Activated CD8-positive, alpha-beta memory T cell treated with anti-CD3 and anti-CD28 coated beads for 24 hours (primary cell): Measurements from ENCODE around the gene FBXO5.
"Not testable (repeated sequence)": the region's sequence is repeated elsewhere in the genome, so short reads cannot be mapped to it uniquely, and the experiment has no call there.

Experiments
- DNase-seq: peaks from one replicate; pipeline ENCODE4 v3.0.0-alpha.2; 2020

The FBXO5 gene

DNA sequence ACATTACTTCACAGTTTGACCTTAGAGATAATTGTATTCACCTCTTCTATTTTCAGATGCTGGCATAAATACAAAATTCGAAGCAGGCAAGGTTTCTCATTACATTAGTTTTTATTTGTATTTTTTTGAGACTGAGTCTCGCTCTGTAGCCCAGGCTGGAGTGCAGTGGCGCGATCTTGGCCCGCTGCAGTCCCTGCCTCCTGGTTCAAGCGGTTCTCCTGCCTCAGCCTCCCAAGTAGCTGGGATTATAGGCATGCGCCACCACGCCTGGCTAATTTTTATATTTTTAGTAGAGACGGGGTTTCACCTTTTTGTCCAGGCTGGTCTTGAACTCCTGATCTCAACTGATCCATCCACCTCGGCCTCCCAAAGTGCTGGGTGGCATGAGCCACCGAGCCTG lies 2.5 kb upstream of the FBXO5 start:
- DNase-seq, result not testable (repeated sequence)

DNA sequence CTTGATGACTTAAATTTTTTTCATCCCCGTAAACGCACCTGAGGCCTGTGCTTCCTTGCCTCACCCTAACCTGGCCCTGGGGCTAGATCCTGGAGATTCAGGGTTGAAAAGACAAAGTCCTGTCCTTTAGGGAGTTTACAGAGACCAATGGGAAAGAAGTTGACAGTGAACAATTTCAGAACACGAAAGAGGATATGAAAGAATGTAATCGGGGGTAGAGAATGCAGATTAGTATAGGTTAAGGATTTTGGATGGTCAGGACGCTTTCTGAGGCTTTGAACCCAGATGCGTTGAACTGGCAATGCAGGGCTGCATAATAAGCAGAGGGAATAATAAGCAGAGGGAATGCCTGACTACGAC lies 1.7 kb upstream of the FBXO5 start:
- no peak for DNase-seq

DNA sequence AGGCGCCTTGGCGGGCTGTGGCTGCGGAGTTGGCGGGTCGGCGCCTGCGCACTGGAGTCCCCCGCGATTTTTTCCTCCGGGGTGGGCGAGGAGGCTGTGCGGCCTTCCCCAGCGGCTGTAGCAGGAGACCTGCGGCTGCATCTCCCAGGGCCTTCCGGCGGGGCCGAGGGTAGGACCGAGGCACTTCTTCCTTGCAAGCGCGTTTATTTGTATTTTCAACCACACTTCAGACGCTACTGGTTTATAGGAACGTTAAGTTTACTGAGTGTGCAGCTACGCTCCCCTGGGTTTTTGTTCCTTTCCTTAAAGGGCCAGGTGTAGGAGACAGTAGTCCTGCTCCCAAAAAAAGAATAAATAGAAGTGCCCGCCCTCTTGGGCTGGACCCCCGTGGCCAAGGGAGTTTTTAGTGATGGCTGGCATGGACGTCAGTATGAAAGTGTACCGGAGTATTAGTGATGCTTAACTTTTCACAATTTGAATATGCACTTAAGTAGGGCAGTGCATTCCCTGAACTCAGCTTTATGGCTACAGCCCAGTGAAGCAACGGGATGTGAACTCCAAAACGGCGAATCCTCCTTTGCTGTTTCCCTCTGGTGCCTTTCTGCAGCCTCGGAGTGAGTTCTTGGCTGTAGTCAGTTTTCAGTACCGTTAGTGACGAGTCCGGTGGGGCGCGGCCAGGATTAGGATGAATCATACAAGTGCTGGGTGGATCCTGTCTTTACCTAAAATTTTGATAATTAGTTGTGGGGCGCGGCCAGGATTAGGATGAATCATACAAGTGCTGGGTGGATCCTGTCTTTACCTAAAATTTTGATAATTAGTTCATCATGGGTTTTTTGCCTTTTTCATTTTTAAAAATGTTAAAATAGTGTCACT lies 1.0 kb upstream of the FBXO5 start:
- DNase-seq, result peak; percentile 86

DNA sequence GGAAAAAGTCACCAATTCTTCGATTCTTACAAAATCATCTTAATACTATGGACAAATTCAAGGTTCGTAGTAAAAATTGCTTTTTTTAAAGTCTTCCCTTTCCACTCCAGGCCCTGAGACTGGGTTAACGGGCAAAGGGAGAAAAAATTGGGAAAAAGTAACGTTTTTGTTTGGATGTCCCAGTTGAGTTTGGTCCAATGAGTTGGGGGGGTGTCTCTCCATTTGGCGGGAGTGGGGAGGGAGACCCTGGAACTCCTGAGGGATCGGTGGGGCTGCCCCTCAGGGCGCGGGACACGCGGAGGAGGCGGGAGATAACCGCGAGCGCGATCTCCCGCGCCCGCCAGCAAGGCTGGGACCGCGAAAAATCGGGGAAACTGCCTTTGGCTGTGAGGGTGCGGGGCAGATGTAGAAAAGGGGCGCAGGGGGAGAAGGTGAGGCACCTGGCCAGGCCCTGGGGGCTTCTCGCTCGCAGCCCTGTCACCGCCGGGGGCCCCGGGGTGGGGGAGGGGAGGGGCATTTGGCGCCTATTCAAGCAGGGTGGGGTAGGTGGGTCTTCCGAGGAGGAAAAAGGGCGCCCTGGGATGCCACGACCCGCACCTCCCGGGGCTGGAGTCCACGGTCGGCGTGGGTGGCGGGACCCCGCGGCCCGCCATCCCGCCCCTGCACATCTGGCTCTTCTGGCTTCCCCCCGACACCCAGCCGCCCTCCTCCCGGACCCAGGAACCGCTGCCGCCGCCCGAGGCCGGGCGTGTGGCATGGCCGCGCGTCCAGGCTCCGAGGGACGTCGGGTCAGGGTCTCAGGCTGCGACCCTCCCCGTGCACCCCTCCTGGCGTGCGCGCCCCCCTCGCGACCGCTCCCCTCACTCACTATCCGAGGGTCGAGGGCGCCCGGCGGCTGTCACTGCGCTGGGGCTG lies 595 bp downstream of the FBXO5 start:
- no peak for DNase-seq

DNA sequence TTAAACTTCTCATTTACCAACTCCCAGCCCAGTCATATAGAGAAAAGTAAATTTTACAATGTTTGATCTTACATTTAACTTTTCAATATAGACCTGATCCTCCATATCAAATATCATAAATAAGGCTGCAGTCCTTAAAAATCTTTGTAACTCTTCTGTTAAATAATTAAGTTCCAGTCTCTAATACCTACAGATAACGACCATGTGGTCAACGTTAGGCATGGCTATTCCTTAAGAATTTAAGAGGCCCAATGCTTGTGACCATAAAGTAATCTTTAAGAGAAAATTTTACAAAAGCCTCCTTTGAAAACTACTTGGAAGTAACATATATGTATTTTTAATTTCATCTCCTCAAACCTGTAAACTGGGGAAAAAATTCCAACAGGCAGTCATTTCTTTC lies 1.6 kb downstream of the FBXO5 start:
- no peak for DNase-seq

DNA sequence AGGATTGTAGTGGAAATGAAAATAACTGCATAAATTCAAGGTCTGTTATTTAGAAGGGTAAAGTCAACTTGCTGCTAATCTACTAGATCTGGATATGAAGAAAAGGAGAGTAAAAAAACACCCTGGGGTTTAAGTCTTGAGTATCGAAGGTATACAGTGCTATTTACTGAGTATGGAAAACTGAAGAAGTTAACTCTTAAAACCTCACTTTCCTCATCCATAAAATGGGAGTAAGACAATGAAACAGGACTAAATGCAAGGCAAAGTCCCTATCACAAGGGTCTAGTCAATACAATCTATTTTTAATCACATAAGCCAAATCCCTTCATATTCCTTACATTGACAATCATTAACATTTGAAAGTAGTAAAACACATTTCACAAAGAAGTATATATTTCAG lies 2.2 kb downstream of the FBXO5 start:
- no peak for DNase-seq

DNA sequence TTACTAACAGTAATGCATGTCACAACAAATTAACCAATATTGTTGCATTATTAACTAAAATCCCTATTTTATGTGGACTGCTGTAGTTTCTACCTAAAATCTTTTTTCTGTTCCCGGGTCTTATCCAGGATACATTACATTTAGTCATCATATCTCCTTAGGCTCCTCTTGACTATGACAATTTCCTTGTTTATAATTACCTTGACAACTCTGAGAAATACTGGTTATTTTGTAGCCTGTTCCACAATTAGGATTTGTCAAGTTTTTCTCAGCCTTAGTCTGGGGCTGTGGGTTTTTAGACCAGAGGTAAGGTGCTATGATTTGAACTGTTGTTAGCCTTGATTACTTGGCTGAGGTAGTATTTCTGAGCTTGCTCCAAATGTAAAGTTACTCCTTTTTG lies 3.7 kb downstream of the FBXO5 start:
- DNase-seq, result no peak

DNA sequence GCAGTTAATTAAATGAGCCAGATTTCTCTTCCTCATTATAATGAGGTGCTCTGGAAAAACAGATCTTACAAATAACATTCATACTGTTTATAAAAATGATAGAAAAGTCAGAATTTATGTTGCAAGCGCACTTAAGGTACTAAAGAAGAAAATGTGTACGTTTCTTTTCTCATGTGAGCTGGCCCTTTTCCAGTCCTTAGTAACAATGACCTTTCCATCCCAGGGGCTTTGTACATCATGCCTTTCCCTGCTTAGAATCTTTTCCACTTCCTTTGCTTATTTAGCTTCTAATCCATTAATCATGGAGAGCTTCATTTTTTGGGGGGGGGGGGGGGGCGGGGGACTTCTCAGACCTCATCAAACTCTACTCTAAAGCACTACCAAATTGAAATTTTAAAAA lies 4.8 kb downstream of the FBXO5 start:
- no peak for DNase-seq

DNA sequence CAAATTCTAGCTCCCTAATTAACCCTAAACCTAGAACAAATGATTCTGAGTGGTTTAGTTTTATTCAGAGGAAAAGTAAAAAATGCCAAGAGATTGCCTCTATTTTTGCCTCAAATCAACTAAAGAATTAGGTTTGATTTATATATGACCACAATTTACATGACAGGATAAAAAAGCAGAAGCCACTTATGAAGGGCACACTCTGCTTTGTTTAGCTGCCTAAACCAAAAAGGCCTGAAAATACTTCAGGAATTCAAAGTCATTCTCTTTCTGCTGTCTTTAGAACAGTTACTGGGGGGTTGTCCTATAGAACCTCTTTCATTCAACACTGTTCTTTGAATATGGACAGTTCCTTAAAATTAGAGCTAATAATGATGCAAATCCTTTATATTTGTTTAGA lies 5.3 kb downstream of the FBXO5 start:
- DNase-seq, result no peak

DNA sequence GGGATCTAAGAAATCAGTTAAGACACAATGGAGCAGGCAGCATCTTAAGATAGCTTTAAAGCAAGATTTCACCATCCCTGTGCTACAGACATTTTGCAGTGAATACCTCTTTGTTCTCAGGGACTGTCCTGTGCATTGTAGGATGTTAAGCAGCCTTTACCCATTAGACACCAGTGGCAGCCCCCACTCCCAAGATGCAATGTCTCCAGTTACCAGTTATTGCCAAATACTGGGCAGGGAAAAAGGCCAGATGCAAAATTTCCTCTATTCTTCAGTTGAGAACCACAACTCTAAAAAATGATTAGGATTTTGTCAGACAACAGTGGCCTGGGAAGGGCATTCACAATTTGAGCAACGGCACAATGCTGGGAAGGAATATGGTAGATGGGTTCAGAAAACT lies 6.1 kb downstream of the FBXO5 start:
- no peak for DNase-seq

DNA sequence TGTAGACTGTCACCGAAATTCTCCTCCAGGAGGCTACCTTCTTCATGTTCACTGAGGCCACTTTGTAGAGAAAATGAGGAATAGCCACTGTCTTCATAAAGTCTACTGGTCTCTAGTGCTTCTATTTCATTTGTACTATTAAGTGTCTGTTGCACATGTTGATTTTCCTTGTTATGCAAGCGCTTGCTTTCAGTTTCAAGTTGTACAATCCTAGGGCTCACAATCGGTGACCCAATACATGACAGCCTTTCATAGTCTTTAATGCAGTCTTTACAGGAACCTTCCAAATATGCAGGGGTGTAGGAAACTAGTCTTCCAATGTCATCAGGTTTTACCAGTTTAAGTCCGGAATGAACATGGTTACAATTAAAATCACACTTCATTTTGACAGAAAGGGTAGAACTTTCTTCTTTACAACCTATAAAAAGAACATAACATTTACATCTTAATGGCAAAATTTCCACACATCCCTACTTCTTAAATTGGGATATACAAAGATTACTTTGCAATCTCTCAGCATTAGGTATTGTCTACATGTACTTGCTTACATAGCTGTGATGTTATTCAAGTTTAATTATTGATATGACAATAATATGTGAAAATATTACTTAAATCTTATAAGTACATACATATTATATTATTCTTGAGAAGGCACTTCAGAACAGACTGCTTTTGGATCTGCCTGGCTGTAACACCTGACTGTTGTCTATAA lies 7.5 kb downstream of the FBXO5 start:
- DNase-seq, result no peak

DNA sequence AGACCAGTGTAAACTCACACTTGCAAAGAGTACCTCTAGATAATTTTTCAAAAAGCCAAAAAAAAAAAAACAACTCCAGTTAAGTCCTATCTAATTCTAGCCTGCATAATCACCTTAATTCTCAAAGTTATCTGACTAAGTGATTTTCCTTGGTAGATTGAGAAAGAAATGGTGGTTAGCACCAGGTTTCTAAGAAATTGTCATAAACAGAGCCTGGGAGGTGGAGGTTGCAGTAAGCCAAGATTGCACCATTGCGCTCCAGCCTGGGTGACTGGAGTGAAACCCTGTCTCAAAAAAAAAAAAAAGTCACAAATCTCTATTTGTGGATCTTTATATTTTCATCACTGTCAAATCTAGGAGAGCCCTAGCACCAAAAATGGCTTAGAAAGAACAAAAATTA lies 8.9 kb downstream of the FBXO5 start:
- DNase-seq, result no peak

DNA sequence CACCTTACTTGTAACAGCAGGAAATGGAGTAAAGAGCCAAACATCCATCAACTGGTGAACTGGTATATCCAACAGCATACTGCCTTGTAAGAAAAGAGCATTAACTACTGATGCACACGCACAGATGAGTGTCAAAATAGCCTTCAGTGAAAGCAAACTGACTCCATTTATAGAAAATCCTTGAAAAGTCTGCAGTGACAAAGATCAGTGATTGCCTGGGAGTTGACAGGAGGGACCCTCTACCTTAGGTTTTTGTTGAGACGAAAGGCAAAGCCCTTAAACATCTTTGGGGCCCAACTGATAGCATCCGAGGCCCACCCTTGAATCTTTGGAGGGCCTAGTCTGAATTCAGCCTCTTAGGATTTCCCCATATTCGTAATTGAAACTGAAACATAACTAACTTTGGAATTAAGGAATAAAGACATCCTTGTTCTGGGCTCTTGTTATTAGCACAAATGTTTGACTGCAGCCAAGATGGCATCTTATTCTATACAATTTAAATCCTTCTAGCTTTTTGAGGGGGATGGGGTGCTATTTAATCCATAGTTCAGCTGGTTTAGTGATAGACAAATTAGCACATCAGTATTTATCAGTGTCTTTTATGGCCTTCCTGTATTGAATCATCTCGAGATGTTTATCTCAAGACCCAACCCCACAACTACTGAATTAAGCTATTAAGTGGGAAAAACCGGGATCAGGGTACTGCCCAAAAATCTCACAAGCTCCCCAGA lies 13.0 kb downstream of the FBXO5 start:
- DNase-seq, result no peak

DNA sequence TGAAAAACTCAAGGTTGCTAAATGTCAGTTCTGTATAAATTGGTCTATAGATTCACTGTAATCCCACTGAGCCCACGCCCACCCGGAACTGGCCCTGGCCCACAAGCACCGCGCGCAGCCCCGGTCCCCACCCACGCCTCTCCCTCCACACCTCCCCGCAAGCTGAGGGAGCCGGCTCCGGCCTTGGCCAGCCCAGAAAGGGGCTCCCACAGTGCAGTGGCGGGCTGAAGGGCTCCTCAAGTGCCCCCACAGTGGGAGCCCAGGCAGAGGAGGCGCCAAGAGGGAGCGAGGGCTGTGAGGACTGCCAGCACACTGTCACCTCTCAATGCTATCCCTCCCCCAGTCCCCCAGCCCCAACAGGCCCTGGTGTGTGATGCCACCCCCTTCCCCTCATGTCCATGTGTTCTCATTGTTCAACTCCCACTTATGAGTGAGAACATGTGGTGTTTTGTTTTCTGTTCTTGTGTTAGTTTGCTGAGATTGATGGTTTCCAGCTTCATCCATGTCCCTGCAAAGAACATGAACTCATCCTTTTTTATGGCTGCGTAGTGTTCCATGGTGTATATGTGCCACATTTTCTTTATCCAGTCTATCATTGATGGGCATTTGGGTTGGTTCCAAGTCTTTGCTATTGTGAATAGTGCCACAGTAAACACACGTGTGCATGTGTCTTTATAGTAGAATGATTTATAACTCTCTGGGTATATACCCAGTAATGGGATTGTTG lies 16.5 kb downstream of the FBXO5 start:
- DNase-seq, result not testable (repeated sequence)

DNA sequence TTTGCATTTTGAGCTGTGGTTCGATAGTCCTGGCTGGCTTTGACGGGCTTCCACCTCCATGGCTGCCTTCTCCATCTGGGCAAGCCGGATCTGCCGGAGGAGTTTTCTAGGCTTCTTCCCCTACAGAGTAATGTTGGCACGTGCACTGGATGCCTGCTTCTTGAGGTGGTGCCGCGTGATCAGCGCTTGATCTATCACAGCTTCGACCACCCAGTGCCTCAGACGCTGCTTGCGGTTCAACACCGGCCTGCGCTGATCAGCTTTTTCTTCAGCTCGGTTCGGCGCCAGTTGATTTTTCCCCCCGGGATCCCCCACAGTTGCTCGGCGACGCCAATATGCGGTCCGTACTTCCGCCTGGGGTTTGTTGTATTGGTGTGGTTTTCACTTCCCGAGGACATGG lies 23.5 kb downstream of the FBXO5 start:
- DNase-seq, result no peak

DNA sequence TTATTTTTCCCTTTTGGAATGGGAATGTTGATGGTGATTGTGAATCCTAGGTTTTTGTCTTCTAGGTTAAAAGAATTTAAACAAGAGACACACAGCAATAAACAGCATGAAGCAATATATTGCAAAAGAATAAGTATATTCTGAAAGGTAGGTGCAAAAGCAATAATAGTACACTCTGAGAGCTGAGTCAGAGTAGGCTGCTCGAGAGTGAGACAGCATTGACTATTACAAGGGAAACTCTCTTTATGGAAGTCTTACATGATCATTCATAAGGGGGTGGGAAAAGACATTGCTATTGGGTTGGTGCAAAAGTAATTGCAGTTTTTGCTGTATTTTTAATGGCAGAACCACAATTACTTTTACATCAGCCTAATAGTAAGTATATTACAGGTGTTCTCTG lies 25.0 kb downstream of the FBXO5 start:
- DNase-seq, result no peak

DNA sequence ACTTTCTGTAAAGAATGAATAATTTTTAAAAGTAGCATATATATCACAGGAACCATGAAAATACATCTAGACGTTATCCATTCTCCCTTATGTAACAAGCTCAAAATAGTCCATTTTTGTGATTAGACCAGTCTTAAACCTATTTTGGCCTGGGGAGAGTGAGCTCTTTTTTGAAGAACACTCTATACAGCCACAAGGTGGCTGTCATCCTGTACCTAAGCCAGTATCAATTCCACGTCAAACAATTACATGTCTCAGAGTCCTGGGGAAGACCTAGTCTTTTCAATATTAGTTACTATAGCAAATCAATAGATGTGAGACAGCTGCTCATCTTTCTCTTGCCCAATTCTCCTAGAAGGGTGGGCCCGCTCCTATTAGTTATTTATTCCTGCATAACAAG lies 28.4 kb downstream of the FBXO5 start:
- DNase-seq, result no peak

DNA sequence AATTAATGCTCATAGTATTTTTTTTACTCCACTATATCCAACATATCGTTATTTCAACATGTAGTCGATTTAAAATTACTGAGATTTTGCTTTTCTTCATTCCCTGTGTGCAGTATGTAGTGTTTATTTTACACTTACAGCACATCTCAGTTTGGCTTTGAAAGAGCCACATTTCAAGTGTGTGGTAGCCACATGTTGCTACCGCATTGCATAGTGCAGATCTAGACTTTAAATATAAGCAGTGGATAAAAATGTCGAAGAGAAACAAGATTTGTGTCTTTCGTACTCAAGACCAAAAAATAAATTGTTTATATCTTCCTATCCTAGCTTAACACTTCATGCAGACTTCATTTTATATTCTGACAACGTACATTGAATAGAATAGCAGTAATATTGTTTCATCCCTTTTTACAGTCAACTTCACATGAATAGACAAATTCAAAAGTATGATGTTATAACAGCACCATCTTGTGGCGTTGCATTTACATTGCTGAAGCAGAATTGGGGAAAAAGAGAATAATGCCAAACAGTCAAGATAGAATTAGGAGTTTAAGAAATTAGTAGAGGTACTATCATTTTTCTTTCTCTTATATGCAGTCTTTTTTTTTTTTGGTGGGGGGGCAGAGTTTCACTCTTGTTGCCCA lies 29.9 kb downstream of the FBXO5 start:
- DNase-seq, result no peak

DNA sequence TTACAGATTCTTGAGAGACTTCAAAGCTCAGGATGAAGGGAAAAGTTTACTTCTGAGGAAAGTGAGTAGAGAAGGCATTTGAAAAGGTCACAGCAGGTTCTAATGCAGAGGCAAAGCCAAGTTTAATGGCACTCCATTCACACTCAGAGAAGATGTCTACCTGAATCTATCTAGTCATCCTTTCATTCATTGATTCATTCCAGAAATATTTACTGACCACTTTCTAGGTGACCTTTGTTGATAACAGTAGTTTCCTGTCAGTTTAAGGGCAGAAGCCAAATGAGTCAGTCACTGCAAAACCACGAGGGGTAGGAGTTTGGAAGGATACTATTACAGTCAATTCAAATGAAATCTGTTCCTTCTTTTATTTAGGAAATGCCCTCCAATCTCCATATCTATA lies 30.8 kb downstream of the FBXO5 start:
- no peak for DNase-seq

DNA sequence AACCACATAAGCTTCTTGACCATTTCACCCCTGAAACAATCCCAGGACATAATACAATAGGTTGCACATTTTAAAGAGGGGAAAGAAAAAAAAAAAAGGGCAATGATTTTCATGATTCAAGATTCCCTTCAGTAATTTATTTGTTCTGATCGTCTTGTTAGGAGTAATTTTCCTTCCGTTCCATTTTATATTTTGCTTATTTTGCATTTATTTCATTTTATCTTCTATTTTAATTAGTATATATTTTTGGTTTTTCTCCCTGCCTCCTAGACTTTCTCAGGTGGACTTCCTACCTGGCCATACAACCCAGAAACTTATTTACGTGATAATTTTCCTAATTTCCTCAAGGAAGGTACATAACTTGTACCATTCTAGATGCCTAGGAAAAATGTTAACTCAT lies 32.6 kb downstream of the FBXO5 start:
- DNase-seq, result no peak

DNA sequence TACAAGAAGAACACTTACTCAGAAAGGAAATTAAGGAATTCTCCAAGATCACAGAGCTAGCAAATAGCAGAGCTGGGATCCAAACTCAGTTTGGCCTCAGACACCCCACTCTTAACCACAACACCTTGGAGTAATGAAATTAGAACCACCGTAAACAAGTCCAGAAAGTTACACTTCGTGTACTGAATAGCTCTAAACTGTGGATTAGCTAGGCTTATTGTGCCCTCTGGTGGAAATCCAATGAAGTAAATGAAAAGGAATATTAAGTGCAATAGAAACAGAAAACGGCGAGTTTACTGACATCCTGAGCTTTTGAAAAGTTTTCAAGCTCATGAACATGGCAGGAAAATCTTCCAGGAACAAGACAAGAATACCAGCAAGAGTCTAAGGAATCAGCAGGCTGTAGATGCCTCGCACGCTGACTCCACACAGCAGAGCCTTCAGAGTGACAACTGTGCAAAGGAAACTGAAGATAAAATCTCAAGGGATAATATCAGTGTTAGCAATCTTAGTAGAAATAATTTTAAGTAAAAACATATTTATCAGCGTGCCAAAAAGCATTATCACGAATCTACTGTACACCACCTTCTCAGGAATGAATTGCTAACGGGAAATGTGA lies 34.6 kb downstream of the FBXO5 start:
- no peak for DNase-seq
